Measurements from ENCODE around the gene LRFN3.
A peak's percentile ranks its signal among the peaks of the same experiment; 100 is the strongest.

LRFN3 gene

GRCh38 chr19:35915443-35915842 lies 20.7 kb upstream of the LRFN3 start:
- Mint-ChIP-seq H3K9me3 (no peaks in the 10 kb centered on the region), H3K4me3 (no peak overlapping the region), H3K27ac (no peak overlapping the region), H3K27me3 (no peaks in the 10 kb centered on the region), H3K36me3 (ENCODE audit: low read depth) (no peaks in the 10 kb centered on the region), H3K4me1 (ENCODE audit: low read depth) (peaks cover 21% of the 10 kb centered on the region)
- no peak for DNase-seq

DNA sequence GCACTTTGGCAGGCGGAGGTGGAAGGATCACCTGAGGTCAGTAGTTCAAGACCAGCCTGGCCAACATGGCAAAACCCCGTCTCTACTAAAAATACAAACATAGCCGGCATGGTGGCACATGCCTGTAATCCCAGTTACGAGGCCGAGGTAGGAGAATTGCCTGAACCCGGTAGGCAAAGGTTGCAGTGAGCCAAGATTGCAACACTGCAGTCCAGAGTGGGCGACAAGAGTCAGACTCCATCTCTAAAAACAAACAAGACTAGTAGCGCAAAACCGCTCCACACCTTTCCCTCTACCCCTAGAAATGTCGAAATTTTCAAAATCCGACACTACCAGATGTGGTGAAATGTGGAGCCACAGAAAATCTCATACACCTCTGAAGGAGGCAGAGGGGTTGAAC lies 16.9 kb upstream of the LRFN3 start:
- Mint-ChIP-seq H3K4me3 (no peak overlapping the region), H3K4me1 (ENCODE audit: low read depth) (peaks cover 4% of the 10 kb centered on the region), H3K36me3 (ENCODE audit: low read depth) (no peaks in the 10 kb centered on the region), H3K27me3 (no peaks in the 10 kb centered on the region), H3K9me3 (no peaks in the 10 kb centered on the region), H3K27ac (no peak overlapping the region)
- no peak for DNase-seq

GRCh38 chr19:35921012-35921411 lies 15.2 kb upstream of the LRFN3 start:
- Mint-ChIP-seq H3K27me3 (no peaks in the 10 kb centered on the region), H3K4me1 (ENCODE audit: low read depth) (no peaks in the 10 kb centered on the region), H3K36me3 (ENCODE audit: low read depth) (no peaks in the 10 kb centered on the region), H3K9me3 (peaks cover 10% of the 10 kb centered on the region), H3K4me3 (no peak overlapping the region), H3K27ac (no peak overlapping the region)
- no peak for DNase-seq

DNA sequence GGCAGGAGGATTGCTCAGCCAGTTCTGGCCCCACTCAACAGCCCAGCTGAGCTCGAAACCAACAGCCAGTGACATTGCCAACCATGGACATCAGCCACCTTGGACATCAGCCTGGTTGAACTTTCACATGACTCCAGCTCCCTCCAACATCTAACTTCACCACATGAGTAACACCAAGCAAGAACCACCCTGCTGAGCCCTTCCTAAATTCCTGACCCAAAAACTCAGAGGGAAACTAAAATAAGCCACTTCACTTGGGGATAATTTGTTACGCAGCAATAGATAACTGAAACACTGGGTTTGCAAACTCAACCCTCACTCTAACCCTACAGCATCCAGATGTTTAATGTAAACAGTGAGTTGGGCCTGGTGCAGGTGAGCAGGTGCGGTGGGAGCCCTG lies 10.7 kb upstream of the LRFN3 start:
- H3K4me1 Mint-ChIP-seq (ENCODE audit: low read depth), result peaks cover 10% of the 10 kb centered on the region
- H3K36me3 Mint-ChIP-seq (ENCODE audit: low read depth), result no peaks in the 10 kb centered on the region
- DNase-seq, result no peak
- H3K27me3 Mint-ChIP-seq, result no peaks in the 10 kb centered on the region
- peaks cover 14% of the 10 kb centered on the region for H3K9me3 Mint-ChIP-seq
- H3K27ac Mint-ChIP-seq, result no peak overlapping the region
- no peak overlapping the region for H3K4me3 Mint-ChIP-seq

DNA sequence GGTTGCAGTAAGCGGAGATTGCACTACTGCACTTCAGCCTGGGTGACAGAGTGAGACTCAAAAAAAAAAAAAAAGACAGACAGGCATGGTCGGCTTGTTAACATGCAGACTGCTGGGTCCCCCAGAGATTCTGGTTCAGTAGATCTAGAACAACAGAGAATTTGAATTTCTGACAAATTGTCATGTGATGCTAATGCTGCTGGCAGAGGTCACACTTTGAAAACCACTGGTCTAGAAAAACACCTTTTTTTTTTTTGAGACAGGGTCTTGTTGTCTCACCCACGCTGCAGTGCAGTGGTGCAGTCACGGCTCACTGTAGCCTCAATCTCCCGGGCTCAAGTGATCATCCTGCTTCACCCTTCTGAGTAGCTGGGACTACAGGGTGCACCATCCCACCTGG lies 7.7 kb upstream of the LRFN3 start:
- H3K27me3 Mint-ChIP-seq, result no peaks in the 10 kb centered on the region
- no peaks in the 10 kb centered on the region for H3K36me3 Mint-ChIP-seq (ENCODE audit: low read depth)
- H3K4me3 Mint-ChIP-seq, result no peak overlapping the region
- DNase-seq, result no peak
- peaks cover 14% of the 10 kb centered on the region for H3K9me3 Mint-ChIP-seq
- no peak overlapping the region for H3K27ac Mint-ChIP-seq
- peaks cover 25% of the 10 kb centered on the region for H3K4me1 Mint-ChIP-seq (ENCODE audit: low read depth)

DNA sequence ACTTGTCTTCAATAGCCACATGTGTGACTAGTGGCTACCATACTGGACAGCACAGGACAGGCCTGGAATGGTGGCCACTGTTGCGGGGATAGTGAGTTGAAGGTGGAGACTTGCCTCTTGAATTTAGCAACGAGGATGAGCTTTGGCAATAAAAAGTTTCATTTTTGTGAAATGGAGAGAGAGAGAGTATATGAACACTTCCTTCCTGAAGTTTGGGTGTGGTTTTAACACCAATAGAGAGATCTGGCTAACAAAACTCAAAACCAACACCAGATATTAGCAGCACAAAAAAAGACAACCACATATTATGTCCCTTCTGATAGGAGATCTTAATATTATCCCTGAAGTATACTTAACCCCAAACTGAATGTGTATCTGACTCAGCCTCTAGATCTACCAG lies 6.3 kb upstream of the LRFN3 start:
- Mint-ChIP-seq H3K4me3 (peak overlapping the region; percentile 23), H3K9me3 (peaks cover 14% of the 10 kb centered on the region), H3K27me3 (no peaks in the 10 kb centered on the region), H3K36me3 (ENCODE audit: low read depth) (no peaks in the 10 kb centered on the region), H3K4me1 (ENCODE audit: low read depth) (peaks cover 25% of the 10 kb centered on the region), H3K27ac (peak overlapping the region; percentile 92)
- DNase-seq, result no peak

DNA sequence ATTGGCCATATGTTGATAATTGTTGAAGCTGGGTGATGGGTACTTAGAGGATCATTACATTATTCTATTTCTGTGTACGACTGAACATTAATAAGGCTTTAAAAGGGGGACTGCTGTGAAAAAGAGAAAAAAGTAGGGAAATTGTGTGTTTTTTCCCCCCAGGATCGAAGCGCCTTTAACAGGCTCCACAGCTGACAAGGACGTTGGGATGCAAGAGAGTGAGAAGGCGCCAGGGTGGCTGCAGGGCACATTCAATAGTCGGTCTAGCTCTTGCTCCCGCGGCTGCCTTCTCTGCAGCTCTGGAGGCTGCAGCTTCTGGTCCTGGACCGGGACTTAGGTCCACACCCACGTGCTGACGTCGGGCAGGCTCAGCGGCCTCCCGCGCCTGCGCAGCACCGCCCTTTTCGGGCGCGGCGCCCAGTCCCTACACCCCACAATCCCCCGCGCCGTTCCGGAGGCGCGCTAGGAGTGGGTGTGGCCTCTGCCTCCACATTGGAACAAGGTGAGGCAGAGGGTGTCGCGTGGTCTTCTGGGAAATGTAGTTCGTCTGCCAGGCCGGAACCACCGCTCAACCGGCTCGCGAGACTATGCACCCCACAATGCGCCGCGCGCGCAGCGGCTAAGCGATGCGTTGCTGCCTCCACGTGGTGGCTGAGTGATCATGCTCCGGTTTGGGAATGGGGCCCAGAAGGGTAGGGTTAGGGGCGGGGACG lies 4.9 kb upstream of the LRFN3 start:
- peak overlapping the region; percentile 94 for H3K27ac Mint-ChIP-seq
- H3K4me1 Mint-ChIP-seq (ENCODE audit: low read depth), result peaks cover 33% of the 10 kb centered on the region
- peak overlapping the region; percentile 76 for H3K4me3 Mint-ChIP-seq
- peaks cover 2% of the 10 kb centered on the region for H3K9me3 Mint-ChIP-seq
- no peaks in the 10 kb centered on the region for H3K36me3 Mint-ChIP-seq (ENCODE audit: low read depth)
- DNase-seq, result peak; percentile 99
- no peaks in the 10 kb centered on the region for H3K27me3 Mint-ChIP-seq

- Mint-ChIP-seq H3K9me3 (peaks cover 2% of the 10 kb centered on the region), H3K4me3 (peak overlapping the region; percentile 39), H3K36me3 (ENCODE audit: low read depth) (no peaks in the 10 kb centered on the region), H3K4me1 (ENCODE audit: low read depth) (peaks cover 33% of the 10 kb centered on the region), H3K27me3 (no peaks in the 10 kb centered on the region), H3K27ac (peak overlapping the region; percentile 75)
- no peak for DNase-seq
These were observed 4.3 kb upstream of the LRFN3 start for GRCh38 chr19:35931874-35932202.

GRCh38 chr19:35932291-35932936 lies 3.8 kb upstream of the LRFN3 start:
- no peak for DNase-seq
- H3K27me3 Mint-ChIP-seq, result no peaks in the 10 kb centered on the region
- H3K4me1 Mint-ChIP-seq (ENCODE audit: low read depth), result peaks cover 39% of the 10 kb centered on the region
- no peak overlapping the region for H3K4me3 Mint-ChIP-seq
- H3K36me3 Mint-ChIP-seq (ENCODE audit: low read depth), result no peaks in the 10 kb centered on the region
- peaks cover 2% of the 10 kb centered on the region for H3K9me3 Mint-ChIP-seq
- no peak overlapping the region for H3K27ac Mint-ChIP-seq

DNA sequence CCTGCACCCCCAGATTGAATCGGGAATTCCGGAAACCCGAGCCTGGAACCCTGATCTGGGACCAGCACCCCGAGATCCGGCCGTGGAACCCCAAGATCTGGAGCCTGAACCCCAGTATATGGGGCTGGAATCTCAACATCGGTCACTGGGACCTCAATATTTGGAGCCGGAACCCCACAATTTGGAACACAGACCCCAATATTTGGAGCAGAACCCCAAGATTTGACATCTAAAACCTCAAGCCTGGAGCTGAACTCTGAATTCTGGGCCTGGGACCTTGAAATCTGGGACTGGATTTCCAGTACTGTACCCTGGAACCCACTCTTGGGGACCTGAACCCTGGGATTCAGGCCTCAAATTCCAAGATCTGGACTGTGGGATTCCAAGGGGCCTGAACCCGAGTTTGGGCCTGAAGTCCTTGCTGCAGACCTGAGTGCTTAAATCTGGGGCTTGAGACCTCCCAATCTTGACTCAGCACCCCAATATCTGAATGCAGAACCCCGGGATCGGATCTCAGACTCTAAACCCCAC lies 629 bp downstream of the LRFN3 start:
- Mint-ChIP-seq H3K9me3 (no peaks in the 10 kb centered on the region), H3K27me3 (no peaks in the 10 kb centered on the region), H3K27ac (peak overlapping the region; percentile 65), H3K4me3 (peak overlapping the region; percentile 73), H3K36me3 (ENCODE audit: low read depth) (peaks cover 11% of the 10 kb centered on the region), H3K4me1 (ENCODE audit: low read depth) (peaks cover 36% of the 10 kb centered on the region)
- no peak for DNase-seq

GRCh38 chr19:35937345-35938281 lies 1.4 kb downstream of the LRFN3 start:
- H3K4me3 Mint-ChIP-seq, result peak overlapping the region; percentile 73
- H3K27me3 Mint-ChIP-seq, result no peaks in the 10 kb centered on the region
- peak overlapping the region; percentile 62 for H3K27ac Mint-ChIP-seq
- no peaks in the 10 kb centered on the region for H3K9me3 Mint-ChIP-seq
- peaks cover 11% of the 10 kb centered on the region for H3K36me3 Mint-ChIP-seq (ENCODE audit: low read depth)
- DNase-seq, result no peak
- peaks cover 31% of the 10 kb centered on the region for H3K4me1 Mint-ChIP-seq (ENCODE audit: low read depth)

- no peak for DNase-seq
- peaks cover 31% of the 10 kb centered on the region for H3K4me1 Mint-ChIP-seq (ENCODE audit: low read depth)
- peaks cover 12% of the 10 kb centered on the region for H3K36me3 Mint-ChIP-seq (ENCODE audit: low read depth)
- H3K27me3 Mint-ChIP-seq, result no peaks in the 10 kb centered on the region
- peak overlapping the region; percentile 73 for H3K4me3 Mint-ChIP-seq
- peak overlapping the region; percentile 62 for H3K27ac Mint-ChIP-seq
- no peaks in the 10 kb centered on the region for H3K9me3 Mint-ChIP-seq
These were observed 2.4 kb downstream of the LRFN3 start for GRCh38 chr19:35938282-35939224.

DNA sequence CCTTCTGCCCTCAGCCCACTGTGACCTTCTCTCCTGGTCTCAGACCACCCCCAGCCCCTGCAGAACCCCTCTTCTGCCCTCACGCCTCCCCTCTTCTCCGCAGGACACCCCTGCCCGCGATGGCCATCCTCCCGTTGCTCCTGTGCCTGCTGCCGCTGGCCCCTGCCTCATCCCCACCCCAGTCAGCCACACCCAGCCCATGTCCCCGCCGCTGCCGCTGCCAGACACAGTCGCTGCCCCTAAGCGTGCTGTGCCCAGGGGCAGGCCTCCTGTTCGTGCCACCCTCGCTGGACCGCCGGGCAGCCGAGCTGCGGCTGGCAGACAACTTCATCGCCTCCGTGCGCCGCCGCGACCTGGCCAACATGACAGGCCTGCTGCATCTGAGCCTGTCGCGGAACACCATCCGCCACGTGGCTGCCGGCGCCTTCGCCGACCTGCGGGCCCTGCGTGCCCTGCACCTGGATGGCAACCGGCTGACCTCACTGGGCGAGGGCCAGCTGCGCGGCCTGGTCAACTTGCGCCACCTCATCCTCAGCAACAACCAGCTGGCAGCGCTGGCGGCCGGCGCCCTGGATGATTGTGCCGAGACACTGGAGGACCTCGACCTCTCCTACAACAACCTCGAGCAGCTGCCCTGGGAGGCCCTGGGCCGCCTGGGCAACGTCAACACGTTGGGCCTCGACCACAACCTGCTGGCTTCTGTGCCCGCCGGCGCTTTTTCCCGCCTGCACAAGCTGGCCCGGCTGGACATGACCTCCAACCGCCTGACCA lies 3.3 kb downstream of the LRFN3 start:
- Mint-ChIP-seq H3K4me1 (ENCODE audit: low read depth) (peaks cover 33% of the 10 kb centered on the region), H3K4me3 (no peak overlapping the region), H3K9me3 (no peaks in the 10 kb centered on the region), H3K27me3 (no peaks in the 10 kb centered on the region), H3K27ac (no peak overlapping the region), H3K36me3 (ENCODE audit: low read depth) (peaks cover 16% of the 10 kb centered on the region)
- no peak for DNase-seq
